HepG2 (cell line): ENCODE results near the gene TRAPPC10. TPM values are rescaled to one million over a fixed set of nuclear protein-coding genes. Genes with fewer than 3 reads are reported as not detected.

Experiments
- ATAC-seq: fragments of 200-7000 bp; cut with Tn5 transposase; 3 replicates; pipeline ENCODE4 v1.9.1; 2020; ENCODE audit warnings: mild to moderate bottlenecking, moderate library complexity
- BruUV-seq: library from RNA; stranded (reverse); fragments of 400-500 nt; replicated peaks from 2 replicates; lab custom pipeline; 2021; lab: Mats Ljungman, UMichigan
- CTCF ChIA-PET: fragments of 300-600 bp; formaldehyde crosslinking; extraction: SDS; loops from one replicate; lab custom pipeline; 2021; ENCODE audit warnings: low total read pairs, inconsistent platforms, low intra/inter-chr PET ratio; lab: Yijun Ruan, JAX
- POLR2A ChIA-PET: fragments of 350-600 bp; sonication (Branson Sonifier 250); formaldehyde crosslinking; loops from one replicate; lab custom pipeline; 2020; ENCODE audit warnings: antibody characterized with exemption, inconsistent platforms; lab: Yijun Ruan, JAX
- DNase-seq: peaks from one replicate; pipeline ENCODE4 v3.0.0-alpha.2; 2015; ENCODE audit warnings: low spot score
- FAIRE-seq: peaks from 3 replicates; lab custom pipeline; 2011; peaks lifted over from hg19 to GRCh38; lab: Jason Lieb, UNC
- H2AFZ ChIP-seq: one replicate; pipeline ENCODE4 v1.6.1; 2011; ENCODE audit warnings: low read length, inconsistent platforms
- H3K27ac ChIP-seq: fragments of 300-600 bp; 3 replicates; pipeline ENCODE4 v1.8.0; 2011; ENCODE audit warnings: mixed run types, mild to moderate bottlenecking, mixed read lengths, low read length, inconsistent platforms; ENCODE audit not compliant: insufficient read depth; ENCODE audit errors: extremely low read length
- H3K27me3 ChIP-seq, 2 experiments: fragments of 200-600 bp in 1 of 2; 2 replicates in 1 of 2; 3 replicates in 1 of 2; pipeline versions ENCODE4 v1.6.0 to v1.8.0; 2011; ENCODE audit warnings: low read length in 2 of 2, mild to moderate bottlenecking in 2 of 2, moderate library complexity in 2 of 2, inconsistent platforms in 1 of 2; ENCODE audit not compliant: insufficient read depth in 2 of 2, control insufficient read depth in 1 of 2
- H3K36me3 ChIP-seq, 2 experiments: fragments of 200-600 bp in 1 of 2; replicated peaks in 1 of 2; 2 replicates in 1 of 2; 3 replicates in 1 of 2; pipeline versions ENCODE4 v1.5.1 to v1.8.0; 2011; ENCODE audit warnings: low read length in 2 of 2, inconsistent platforms in 1 of 2; ENCODE audit not compliant: insufficient read depth in 2 of 2, control insufficient read depth in 1 of 2
- H3K4me1 ChIP-seq: 2 replicates; pipeline ENCODE4 v1.5.1; 2012; ENCODE audit warnings: low read length, inconsistent platforms; ENCODE audit not compliant: insufficient read depth
- H3K4me2 ChIP-seq: 2 replicates; pipeline ENCODE4 v1.6.0; 2011; ENCODE audit warnings: low read depth, low read length, inconsistent platforms
- H3K4me3 ChIP-seq, 3 experiments: fragments of 200-600 bp in 1 of 3; sonication (generic), shearing (Covaris generic) in 1 of 3; replicated peaks in 1 of 3; 2 replicates each; pipeline ENCODE4 v1.5.1; 2011 to 2016; ENCODE audit warnings: low read length in 3 of 3, inconsistent platforms in 2 of 3, low read depth in 2 of 3, mild to moderate bottlenecking in 2 of 3, control low read depth in 1 of 3, mixed read lengths in 1 of 3; ENCODE audit not compliant: insufficient read depth in 1 of 3
- H3K79me2 ChIP-seq: one replicate; pipeline ENCODE4 v1.6.1; 2011; ENCODE audit warnings: low read length, inconsistent platforms; ENCODE audit not compliant: insufficient read depth
- H3K9ac ChIP-seq: 2 replicates; pipeline ENCODE4 v1.6.0; 2011; ENCODE audit warnings: mild to moderate bottlenecking, low read depth, low read length, inconsistent platforms; ENCODE audit not compliant: insufficient read depth
- H3K9me3 ChIP-seq: 2 replicates; pipeline ENCODE4 v1.5.1; 2012; ENCODE audit warnings: mild to moderate bottlenecking, low read length
- H4K20me1 ChIP-seq: 2 replicates; pipeline ENCODE4 v1.6.0; 2011; ENCODE audit warnings: inconsistent platforms, mild to moderate bottlenecking, low read length, moderate library complexity; ENCODE audit not compliant: insufficient read depth
- ESRRA ChIP-seq: sonication (generic); formaldehyde crosslinking; IDR thresholded peaks from 2 replicates; pipeline ENCODE4 v1.5.1; 2020; ENCODE audit warnings: mild to moderate bottlenecking, low read depth, missing genetic modification reagents
- NFYC ChIP-seq: IDR thresholded peaks from 2 replicates; pipeline ENCODE4 v1.6.1; 2016; ENCODE audit warnings: missing genetic modification reagents, missing compliant biosample characterization
- NPAS2 ChIP-seq: sonication (generic); formaldehyde crosslinking; IDR thresholded peaks from 2 replicates; pipeline ENCODE4 v1.8.0; 2022; ENCODE audit warnings: mild to moderate bottlenecking, missing genetic modification reagents, borderline replicate concordance
- SP140L ChIP-seq: sonication (generic); formaldehyde crosslinking; IDR thresholded peaks from 2 replicates; pipeline ENCODE4 v1.4.0; 2020; ENCODE audit warnings: missing genetic modification reagents, borderline replicate concordance
- TEAD3 ChIP-seq: optimal IDR thresholded peaks from 2 replicates; pipeline ENCODE3; 2016; ENCODE audit warnings: borderline replicate concordance
- ZNF703 ChIP-seq: sonication (generic); formaldehyde crosslinking; IDR thresholded peaks from 2 replicates; pipeline ENCODE4 v1.5.1; 2020; ENCODE audit warnings: missing genetic modification reagents, mild to moderate bottlenecking, moderate library complexity, borderline replicate concordance
- ZSCAN30 ChIP-seq: sonication (generic); formaldehyde crosslinking; IDR thresholded peaks from 2 replicates; pipeline ENCODE4 v1.5.0; 2020; ENCODE audit warnings: mild to moderate bottlenecking, missing genetic modification reagents
- WGBS: methylation state at CpG from one replicate; pipeline ENCODE4 v1.1.6; 2017; ENCODE audit warnings: low lambda C conversion rate; 5-methylcytosine and 5-hydroxymethylcytosine counted together
- in situ Hi-C: cut with HindIII; loops from 2 replicates; pipeline ENCODE4 v1.10.0; 2017; ENCODE audit warnings: low pct_unique_long_range_greater_than_20kb; ENCODE audit not compliant: extremely low pct_ligation_motif_present
- intact Hi-C: fragments of 100-400 bp; cut with micrococcal nuclease; formaldehyde crosslinking; loops from one replicate; pipeline ENCODE4 v1.10.0; 2022; ENCODE audit not compliant: unreplicated experiment
- polyA plus RNA-seq, 8 experiments: library from polyadenylated mRNA; depleted of rRNA in 3 of 8; stranded (reverse) in 7 of 8; unstranded in 1 of 8; fragments of >200 nt; fragmentation: Illumina TruSeq in 4 of 8; extraction: Trizol in 4 of 8; gene quantifications; 2 replicates each; pipeline versions ENCODE4 v1.2.1 to v1.2.3, GENCODE V29; 2011 to 2016; ENCODE audit warnings: low read depth in 4 of 8, missing spikeins in 1 of 8, mixed read lengths in 1 of 8; ENCODE audit not compliant: insufficient read depth in 1 of 8
- total RNA-seq, 5 experiments: library from RNA; depleted of rRNA; stranded (reverse); fragments of >200 nt; fragmentation: Illumina TruSeq; extraction: Trizol; gene quantifications; 2 replicates each; pipeline ENCODE4 v1.2.3, GENCODE V29; 2016; ENCODE audit warnings: low read depth in 1 of 5
- TF ChIP-seq, protein P1 (sequence below): sonication (generic); formaldehyde crosslinking; IDR thresholded peaks from 2 replicates; pipeline ENCODE4 v1.5.1; 2020; ENCODE audit warnings: mild to moderate bottlenecking, missing genetic modification reagents
- TF ChIP-seq, protein P2 (sequence below): sonication (generic); formaldehyde crosslinking; IDR thresholded peaks from 2 replicates; pipeline ENCODE4 v1.5.0; 2020; ENCODE audit warnings: mild to moderate bottlenecking, missing genetic modification reagents, moderate library complexity
- TF ChIP-seq, protein P3 (sequence below): sonication (generic); formaldehyde crosslinking; IDR thresholded peaks from 2 replicates; pipeline ENCODE4 v1.8.0; 2022; ENCODE audit warnings: mild to moderate bottlenecking, missing genetic modification reagents, moderate library complexity

The TRAPPC10 gene
- total and polyA plus RNA-seq, 2 of the 13 experiments (the other 11 are each of a cell fraction or from before 2014, with no cell fraction given): 10.6 to 16.5 TPM

DNA sequence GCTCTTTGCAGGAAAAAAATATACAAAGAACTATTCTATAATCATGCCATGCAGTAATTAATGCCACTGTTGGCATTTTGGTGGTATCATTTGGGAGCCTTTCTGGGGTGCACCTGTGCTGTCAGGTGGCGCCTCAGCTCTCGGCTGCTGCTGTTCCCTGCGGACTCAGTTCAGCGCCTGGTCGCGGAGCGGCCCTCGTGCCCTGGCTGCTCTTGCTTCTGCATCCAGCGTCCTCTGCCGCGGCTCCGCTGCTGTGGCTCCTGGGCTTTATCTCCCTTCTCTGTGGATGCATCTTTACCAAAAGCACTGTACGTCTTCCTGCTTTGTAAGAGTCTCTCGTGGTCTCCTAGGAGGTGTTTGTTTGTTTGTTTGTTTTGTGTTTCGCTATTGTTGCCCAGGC is 60.0 kb downstream of the TRAPPC10 start:
- no peak overlapping the region for H2AFZ ChIP-seq
- peaks cover 9 to 34% of the 10 kb centered on the region in 2 experiments; a peak in 4 of 5 replicates for H3K36me3 ChIP-seq
- WGBS: 99% methylated on average over 15 of the region's 15 CpGs
- no TSS peak for BruUV-seq
- no peaks in the 10 kb centered on the region for H3K27me3 ChIP-seq
- peaks cover 5% of the 10 kb centered on the region; the same call in 1 of the 2 replicates for H4K20me1 ChIP-seq
- intact Hi-C loops: no loop called here
- no peak overlapping the region for H3K4me3 ChIP-seq
- POLR2A ChIA-PET: no interaction called here
- H3K27ac ChIP-seq: no peak overlapping the region
- no peaks in the 10 kb centered on the region for H3K9me3 ChIP-seq
- H3K4me1 ChIP-seq: peaks cover 5% of the 10 kb centered on the region
- in situ Hi-C loops: no loop called here
- no peak overlapping the region for H3K4me2 ChIP-seq
- ATAC-seq: no peak
- no peaks in the 10 kb centered on the region for H3K79me2 ChIP-seq
- no peak for FAIRE-seq
- TF ChIP-seq TEAD3 (no peak), SP140L (CRISPR knock-in tag) (no peak), NPAS2 (CRISPR knock-in tag) (no peak), ZSCAN30 (CRISPR knock-in tag) (no peak), NFYC (CRISPR knock-in tag) (no peak), ESRRA (CRISPR knock-in tag) (no peak), ZNF703 (CRISPR knock-in tag) (no peak)
- TF ChIP-seq, protein P1, sequence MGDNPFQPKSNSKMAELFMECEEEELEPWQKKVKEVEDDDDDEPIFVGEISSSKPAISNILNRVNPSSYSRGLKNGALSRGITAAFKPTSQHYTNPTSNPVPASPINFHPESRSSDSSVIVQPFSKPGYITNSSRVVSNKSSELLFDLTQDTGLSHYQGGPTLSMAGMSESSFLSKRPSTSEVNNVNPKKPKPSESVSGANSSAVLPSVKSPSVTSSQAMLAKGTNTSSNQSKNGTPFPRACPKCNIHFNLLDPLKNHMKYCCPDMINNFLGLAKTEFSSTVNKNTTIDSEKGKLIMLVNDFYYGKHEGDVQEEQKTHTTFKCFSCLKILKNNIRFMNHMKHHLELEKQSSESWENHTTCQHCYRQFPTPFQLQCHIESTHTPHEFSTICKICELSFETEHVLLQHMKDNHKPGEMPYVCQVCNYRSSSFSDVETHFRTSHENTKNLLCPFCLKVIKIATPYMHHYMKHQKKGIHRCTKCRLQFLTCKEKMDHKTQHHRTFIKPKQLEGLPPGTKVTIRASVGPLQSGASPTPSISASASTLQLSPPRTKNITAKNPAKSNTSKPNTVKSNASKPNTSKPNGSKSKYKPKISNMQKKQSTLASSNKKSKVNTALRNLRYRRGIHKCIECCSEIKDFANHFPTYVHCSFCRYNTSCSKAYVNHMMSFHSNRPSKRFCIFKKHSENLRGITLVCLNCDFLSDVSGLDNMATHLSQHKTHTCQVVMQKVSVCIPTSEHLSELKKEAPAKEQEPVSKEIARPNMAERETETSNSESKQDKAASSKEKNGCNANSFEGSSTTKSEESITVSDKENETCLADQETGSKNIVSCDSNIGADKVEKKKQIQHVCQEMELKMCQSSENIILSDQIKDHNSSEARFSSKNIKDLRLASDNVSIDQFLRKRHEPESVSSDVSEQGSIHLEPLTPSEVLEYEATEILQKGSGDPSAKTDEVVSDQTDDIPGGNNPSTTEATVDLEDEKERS (CRISPR knock-in tag): no peak
- TF ChIP-seq, protein P2, sequence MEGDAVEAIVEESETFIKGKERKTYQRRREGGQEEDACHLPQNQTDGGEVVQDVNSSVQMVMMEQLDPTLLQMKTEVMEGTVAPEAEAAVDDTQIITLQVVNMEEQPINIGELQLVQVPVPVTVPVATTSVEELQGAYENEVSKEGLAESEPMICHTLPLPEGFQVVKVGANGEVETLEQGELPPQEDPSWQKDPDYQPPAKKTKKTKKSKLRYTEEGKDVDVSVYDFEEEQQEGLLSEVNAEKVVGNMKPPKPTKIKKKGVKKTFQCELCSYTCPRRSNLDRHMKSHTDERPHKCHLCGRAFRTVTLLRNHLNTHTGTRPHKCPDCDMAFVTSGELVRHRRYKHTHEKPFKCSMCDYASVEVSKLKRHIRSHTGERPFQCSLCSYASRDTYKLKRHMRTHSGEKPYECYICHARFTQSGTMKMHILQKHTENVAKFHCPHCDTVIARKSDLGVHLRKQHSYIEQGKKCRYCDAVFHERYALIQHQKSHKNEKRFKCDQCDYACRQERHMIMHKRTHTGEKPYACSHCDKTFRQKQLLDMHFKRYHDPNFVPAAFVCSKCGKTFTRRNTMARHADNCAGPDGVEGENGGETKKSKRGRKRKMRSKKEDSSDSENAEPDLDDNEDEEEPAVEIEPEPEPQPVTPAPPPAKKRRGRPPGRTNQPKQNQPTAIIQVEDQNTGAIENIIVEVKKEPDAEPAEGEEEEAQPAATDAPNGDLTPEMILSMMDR: no peak
- TF ChIP-seq, protein P3, sequence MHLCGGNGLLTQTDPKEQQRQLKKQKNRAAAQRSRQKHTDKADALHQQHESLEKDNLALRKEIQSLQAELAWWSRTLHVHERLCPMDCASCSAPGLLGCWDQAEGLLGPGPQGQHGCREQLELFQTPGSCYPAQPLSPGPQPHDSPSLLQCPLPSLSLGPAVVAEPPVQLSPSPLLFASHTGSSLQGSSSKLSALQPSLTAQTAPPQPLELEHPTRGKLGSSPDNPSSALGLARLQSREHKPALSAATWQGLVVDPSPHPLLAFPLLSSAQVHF (CRISPR knock-in tag): no peak
- no peak overlapping the region for H3K9ac ChIP-seq
- no peak for DNase-seq
- CTCF ChIA-PET: no interaction called here
